Stimulated activated CD8-positive, alpha-beta memory T cell treated with anti-CD3 and anti-CD28 coated beads, Interleukin-4, amount 100 ng/mL, for 24 hours (primary cell): ENCODE measurements around the gene MYH13.

ENCODE experiments used
- DNase-seq: peaks from one replicate; pipeline ENCODE4 v3.0.0-alpha.2; 2020; ENCODE audit warnings: low read depth

Gene MYH13

GRCh38 chr17:10372906-10373305 lies at the start of gene MYH13:
Gene MYH13, minus strand, starts transcription at chr17:10373006. Its CDS starts 8,476 bp downstream, at chr17:10364530.
- no peak for DNase-seq

DNA sequence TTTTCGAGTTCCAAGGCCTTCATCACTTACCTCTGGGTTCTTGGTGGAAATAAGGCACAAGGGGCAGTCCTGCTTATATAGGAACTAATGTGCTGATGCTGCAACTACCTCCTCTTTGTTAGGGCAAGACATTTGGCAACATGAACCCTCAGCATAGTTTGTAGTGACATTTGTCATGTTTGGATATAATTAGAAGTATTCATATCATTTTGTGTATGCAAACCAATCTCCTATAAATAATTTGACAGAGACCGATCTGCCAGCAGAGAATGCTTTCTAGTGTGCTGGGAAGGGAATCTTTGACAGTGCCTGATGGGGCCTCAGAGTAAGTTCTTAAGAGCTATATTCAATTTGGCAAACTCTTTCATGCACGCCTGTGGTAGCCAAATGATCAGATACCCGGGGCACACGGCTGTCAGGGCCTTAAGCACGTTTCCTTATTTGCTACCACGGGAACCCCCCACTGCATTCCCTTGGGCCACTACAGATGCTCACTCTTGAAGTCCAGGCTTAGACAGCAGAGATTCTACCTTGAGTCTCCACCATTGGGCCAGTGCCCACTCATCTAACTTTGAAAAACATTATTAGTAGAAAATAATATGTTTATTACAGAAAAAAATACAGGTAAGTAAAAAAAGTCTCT lies 49.2 kb upstream of the MYH13 start, which contains the start of gene MYH8:
Gene MYH8, minus strand, starts transcription at position 51 of the 643 bp plus-strand sequence. CDS start 1,723 bp downstream, outside the sequence.
- DNase-seq = no peak

DNA sequence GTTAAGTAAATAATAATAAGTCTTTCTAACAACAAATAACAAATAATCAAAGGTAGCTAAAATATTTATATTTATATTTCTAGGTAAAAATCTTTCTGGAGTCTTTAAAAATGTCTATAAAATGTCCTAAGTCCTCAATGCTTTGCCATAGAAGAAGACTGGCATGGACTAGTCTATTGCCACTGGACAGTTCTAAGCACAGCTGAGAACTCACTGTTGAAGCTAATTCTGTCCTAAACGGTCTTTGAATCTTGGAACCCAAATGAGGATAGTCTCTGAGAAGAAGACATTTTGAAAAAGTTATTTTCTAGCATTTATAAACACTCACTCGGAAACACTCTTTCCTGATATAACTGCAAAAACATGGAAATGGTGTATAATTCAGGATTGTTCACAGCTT lies 48.4 kb upstream of the MYH13 start:
- no peak for DNase-seq

DNA sequence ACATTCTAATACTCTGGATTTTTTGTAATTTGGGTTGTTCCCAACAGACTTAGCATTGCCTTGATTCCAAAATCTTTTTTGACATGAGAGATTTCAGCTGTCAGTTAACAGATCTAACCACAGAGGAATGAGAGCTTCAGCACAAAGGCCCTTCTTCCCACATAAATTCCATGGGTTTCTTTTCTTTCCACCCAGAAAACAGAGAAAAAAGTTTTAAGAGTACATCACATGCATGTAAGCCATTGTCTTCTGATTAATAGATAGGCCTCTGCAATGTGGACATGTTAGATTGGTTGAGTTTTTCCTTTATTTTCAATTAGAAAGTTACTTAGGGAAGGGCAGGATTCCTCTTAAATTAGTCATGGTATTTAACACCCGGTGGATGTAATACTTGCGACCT lies 48.0 kb upstream of the MYH13 start:
- no peak for DNase-seq

DNA sequence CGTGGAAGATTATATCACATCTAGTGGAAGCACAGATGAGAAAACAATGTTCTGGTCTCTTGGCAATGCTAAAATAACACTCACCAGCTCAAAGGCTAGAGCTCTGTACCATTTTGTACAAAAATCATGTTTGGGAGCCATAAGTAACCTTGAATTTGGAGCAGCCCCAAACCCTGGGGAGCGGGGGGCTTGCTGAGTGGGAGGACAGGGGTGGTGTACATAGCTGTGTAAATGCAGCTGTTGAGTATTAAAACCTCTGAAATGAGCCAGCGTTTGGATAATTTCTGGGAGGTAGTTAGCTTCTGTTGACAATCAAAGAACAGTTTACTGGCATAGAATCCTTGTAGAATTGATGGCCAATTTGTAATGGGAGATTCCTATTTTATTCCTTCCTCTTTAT lies 44.6 kb upstream of the MYH13 start:
- no peak for DNase-seq

- DNase-seq = no peak
These were observed 42.4 kb upstream of the MYH13 start for GRCh38 chr17:10415161-10415560.

- DNase-seq = no peak
These were observed 30.8 kb upstream of the MYH13 start for GRCh38 chr17:10403589-10403988.

DNA sequence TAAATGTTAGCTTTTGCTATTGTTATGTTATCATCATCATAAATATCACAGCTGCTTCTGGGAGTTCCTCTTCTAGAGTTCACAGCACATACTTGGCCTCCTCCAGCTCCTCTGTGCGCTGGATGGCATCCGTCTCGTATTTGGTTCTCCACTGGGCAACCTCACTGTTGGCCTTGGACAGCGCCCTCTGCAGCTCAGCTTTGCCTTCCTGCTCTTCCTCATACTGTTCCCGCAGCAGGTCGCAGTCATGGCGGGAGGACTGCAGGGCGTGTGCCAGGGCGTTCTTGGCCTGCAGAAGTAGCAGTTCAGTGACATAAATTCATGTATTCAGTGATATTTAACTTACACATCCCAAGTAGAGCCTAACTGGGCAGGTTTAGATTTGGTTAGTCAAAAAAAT lies 25.5 kb upstream of the MYH13 start:
- no peak for DNase-seq

DNA sequence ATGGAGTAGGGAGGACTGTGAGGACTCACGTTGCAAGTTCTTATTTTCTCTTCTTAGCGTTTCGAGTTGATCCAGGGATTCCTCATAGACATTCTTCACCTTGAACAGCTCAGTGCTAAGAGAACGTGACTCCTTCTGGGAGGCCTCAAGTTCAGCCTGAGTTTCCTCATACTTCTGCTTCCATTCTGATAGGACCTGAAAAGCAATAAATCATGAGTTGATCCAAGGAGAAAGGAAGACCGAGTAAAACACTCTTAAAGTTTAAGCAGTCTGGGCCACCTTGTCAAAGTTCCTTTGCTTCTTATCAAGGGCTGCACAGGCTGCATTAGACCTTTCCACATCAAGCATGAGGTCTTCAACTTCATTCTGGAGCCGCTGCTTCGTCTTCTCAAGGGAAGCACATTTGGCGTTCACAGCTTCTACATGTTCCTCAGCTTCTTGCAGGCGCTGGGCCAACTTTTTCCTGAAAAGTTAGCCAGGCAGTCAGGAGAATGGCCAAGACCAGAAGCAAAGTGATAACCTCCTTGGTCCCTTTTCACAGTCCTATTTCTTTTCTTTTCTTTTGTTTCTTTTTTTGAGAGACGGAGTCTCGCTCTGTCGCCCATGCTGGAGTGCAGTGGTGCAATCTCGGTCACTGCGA lies 23.8 kb upstream of the MYH13 start:
- DNase-seq = no peak

GRCh38 chr17:10394201-10394887 lies 21.5 kb upstream of the MYH13 start:
- DNase-seq = no peak

DNA sequence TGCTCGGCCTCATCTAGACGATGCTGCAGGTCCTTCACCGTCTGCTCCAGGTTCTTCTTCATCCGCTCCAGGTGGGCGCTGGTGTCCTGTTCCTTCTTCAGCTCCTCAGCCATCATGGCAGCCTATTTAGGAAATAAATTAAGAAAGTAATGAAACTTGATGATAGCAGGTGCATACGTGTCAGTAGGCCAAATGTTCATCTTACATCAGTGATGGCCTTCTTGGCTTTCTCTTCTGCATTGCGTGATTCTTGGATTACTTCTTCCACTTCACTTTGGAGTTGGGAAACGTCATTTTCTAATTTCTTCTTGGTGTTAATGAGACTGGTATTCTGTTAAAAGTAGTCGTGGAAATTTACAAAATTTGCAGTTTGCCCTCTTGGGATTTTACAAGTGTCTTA lies 20.1 kb upstream of the MYH13 start:
- DNase-seq = no peak

DNA sequence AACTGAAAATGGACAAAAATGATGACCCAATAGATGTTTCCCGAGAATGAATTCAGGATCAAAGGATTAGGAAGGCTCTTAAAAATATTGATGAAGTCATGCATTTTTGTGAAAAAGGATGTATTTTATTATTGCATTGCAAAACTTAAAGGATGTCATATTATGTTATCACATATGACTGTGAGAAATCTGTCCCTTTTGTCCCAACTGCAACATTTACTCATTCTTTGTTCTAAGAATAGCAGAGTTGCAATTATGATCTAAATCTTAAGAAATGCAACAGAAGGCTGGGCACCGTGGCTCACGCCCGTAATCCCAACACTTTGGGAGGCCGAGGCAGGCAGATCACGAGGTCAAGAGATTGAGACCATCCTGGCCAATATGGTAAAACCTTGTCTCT lies 13.1 kb upstream of the MYH13 start:
- DNase-seq = no peak

DNA sequence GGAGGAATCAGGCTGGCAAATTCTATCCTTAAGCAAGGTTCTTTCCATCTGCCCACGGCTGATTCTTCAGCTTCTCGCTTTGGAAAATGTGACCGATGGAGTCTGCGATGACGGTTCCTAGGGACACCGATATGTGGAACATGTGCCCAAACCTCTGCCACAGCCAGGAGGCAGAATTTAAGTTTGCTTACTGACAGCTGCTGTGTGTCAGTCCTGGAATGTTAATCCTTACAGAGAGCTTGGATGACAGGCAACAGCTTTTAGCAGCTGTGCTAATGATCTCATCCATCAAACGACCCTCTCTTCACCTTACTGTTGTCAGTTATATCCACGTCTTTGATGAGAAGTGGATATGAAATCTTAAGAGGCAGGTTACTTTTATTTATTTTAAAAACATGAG lies 11.4 kb upstream of the MYH13 start:
- DNase-seq = no peak

DNA sequence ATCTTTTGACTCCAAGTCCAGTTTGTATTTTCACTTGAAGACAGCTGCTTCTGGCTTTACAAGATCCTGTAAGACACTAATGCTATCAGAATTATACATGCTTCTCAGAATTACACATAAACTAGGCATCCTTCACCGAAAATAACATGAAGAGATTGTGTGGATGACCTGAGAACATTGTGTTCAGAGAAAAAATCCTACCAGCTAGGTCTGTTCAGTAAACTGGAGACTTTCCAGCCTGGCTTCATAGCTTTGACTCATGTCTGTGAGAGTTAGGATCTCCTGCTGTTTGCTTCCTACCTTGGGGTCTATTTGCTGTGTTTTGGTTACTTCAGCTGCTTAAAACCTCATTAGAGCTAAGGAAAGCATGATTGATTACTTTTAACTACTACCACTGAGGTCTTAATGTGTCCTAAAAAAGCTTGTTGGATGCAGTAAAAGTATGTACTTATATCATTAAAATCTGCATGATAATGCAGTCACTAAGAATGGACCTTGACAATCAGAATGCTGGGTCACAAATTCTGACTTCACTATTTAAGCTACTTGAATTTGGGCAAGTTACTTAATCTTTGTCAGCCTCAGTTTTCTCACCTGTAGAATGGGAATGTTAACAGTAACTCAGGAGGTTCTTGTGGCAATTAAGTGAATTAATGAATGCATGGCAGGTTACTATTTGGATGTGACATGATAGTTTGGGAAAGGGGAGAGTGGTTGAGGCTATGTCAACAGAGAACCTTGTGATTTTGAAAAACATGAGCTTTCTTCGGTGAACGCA lies 8.0 kb upstream of the MYH13 start:
- no peak for DNase-seq

GRCh38 chr17:10370016-10370608 lies 2.7 kb downstream of the MYH13 start:
- DNase-seq = no peak

- no peak for DNase-seq
These were observed 3.6 kb downstream of the MYH13 start for GRCh38 chr17:10369239-10369638.

DNA sequence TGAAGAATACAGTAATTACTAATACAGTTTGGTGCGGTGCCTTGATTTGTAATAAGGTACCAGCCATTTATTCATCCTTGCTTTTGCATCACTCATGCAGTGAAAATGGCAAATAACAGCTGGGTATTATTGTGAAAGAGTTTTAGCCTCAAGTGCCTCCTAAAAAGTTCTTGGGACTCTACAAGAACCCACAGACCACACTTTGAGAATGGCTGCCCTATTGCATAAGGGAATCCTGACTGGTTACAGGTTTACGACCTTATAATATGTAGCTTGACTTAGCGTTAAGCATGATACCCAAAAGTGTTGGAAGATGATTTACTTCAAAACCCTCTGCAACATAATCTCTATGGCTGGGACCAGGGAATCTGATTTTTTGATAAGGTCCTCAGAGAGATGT lies 4.2 kb downstream of the MYH13 start:
- DNase-seq = no peak

DNA sequence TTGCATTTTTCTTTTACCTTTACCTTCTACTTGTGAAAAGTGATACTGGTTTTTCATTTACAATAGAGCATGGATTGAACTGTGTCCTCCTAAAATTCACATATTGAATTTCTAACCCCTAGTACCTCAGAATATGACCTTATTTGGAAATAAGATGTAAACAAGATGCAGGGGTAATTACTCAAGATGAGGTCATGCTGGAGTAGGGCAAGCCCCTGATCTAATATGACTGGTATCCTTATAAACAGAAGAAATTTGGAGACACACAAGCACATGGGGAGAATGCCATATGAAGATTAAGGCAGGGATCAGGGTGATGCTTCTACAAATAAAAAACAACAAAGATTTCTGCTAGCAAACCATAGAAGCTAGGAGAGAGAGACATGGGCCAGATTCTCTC lies 12.2 kb downstream of the MYH13 start:
- DNase-seq = no peak

DNA sequence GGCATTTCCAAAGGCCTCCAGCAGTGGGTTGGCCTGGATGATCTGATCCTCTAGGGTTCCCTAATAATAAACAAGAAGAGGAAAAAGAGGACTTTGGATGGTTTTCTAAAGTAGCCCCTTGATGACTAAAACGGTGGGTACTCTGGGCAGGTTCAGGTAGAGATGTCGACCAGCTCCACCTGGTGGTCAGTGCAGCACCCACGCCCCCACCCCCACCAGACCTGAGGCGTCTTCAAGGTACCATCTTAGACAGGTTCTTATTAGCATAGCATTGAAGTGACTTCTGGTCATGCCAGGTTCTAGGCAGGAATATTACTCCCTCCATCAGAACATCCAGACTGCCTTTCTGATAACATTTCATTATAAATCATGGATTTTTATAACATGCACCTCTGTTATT lies 15.0 kb downstream of the MYH13 start:
- no peak for DNase-seq

- no peak for DNase-seq
These were observed 18.2 kb downstream of the MYH13 start for GRCh38 chr17:10354651-10355050.

- no peak for DNase-seq
These were observed 19.9 kb downstream of the MYH13 start for GRCh38 chr17:10352893-10353292.

DNA sequence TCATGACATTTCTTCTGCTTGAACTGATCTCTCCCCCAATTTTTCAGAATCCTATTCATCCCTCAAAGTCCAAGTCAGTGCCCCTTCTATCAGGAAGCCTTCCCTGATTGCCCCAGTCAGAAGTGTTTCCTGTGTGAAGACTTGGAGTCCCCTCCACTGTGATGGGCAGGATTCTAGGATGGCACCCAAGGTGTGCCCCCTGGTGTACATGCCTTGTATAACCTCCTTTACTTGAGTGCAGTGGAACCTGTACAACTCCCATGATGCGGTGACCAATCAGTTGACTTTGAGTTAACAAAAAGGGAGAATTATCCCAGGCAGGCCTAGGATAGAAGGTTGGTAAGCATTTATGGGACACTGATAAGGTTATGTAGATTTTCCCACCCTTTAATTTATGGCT lies 23.4 kb downstream of the MYH13 start:
- no peak for DNase-seq
